GM12875 (cell line): ENCODE results near the gene MEGF6.

ENCODE experiments used
- H3K4me3 ChIP-seq: one replicate; pipeline ENCODE4 v1.5.1; 2011; ENCODE audit warnings: low read depth, low read length, control low read depth
- CTCF ChIP-seq: IDR thresholded peaks from 2 replicates; pipeline ENCODE4 v1.5.1; 2011; ENCODE audit warnings: low read depth, mild to moderate bottlenecking, control low read depth, inconsistent platforms, low read length, moderate library complexity, borderline replicate concordance; ENCODE audit not compliant: insufficient read depth

MEGF6 gene

DNA sequence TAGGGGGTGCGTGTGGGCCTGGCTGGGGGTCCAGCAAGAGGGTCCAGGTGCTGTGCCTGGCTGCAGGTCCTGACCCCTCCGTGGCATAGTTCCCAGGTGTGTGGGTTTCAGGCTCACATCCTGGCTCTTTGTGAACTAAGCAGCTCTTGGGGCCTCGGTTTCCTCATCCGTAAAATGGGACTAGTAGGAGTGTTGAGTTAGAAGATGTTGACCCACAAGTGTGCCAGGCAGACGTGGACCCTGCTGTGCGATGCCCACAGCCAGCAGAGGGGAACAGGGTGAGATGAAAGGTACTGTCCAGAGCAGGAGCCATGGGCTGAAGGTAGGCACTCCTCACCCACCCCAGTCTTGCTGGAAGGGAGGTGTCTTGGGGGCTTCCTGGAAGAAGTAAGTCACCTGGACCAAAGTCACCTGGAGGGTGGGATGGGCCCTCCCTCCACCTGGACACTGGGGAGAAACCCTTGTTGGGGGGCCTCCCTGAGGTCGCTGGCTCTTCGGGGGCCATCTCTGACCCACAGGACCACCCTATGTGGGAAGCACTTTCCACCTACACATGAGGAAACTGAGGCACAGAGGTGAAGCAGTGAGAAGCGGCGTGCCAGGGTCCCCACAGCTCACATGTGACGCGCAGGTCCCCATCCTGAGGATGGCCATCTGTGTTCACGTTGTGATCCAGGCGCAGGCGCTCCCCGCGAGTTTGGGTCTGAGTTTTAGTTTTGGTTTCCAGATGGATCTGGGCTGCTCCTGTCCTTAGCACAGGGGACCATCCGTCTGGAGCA is 155.4 kb downstream of the MEGF6 start:
- no peak overlapping the region for H3K4me3 ChIP-seq
- TF ChIP-seq CTCF, result no peak

DNA sequence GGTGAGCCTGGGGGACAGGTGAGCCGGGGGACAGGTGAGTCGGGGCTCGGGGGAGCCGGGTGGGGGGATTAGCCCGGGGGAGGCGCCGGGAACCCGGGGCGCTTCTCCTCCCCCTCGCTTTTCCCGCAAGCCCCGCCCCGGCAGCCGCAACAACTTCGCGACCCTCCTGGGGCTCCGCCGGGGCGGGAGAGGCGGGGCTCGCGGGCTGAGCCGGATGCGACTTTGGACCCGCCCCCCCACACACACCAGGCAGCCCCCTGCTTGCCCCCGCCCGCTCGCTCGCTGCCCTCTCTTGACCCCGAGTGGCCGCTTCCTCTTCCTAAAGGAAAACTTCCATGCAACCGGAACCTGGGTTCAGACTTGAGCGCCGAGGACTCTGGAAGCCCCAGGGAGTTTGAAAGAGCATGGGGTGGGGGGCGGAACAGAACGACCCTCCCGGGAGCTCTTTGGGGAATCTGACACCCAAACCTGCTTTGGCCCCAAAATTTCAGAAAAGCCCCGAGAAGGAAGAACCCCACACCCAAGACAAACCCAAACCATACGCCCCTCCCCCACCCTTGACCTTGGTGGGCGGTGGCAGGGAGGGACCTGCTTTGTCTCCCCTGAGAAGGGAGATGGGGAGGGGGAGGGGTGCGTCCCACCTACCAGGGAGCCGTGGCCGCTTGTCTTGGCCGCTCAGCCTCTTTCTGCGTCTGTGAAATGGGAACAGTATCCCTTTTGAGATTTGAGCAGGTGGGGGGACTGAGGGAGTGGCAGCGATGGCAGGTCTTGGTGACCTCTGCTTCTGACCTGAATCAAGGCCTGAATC is 156.3 kb downstream of the MEGF6 start:
- no peak overlapping the region for H3K4me3 ChIP-seq
- TF ChIP-seq CTCF, result no peak

DNA sequence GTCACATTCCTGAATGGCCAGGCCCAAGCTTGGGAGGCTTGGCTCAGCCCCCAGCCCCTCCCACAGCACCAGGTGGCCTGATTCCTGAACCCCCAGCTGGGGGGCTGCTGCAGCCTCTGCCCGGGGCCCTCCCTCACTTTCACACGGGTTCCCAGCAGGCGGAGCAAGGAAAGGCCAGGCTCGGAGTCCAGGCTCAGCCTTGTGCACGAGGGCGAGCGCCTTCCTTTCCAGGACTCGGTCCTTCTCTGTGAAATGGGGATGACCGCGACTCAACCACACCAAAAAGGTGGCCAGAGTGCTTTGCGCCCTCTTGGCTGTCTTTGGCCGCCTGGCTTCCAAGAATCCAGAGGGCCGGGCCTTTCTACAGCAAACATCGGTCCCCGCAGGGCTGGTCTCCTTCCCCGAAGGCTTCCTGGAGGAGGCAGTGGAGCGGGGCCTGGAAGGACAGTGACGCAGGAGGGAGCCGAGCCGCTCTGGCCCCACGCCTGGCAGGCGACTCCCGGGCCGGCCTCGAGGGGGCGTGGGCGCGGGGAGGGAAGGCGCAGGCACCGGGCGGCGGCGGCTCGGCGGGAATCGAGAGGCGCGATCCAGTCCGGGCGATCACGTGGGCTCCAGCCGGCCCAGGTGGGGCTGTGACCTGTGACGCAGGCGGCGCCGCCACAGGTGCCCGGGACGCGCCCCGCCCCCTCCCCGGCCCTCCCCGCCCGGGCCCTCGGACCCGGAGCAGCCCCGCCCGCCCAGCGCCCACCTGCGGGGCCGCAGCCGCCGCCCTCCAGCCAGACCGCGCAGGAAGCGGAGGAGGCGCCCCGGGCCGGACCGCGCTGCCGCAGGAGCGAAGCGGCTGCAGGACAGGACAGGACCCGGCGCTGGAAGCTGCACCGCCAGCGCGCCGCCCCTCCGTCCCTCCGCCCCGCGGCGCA is 157.2 kb downstream of the MEGF6 start, which contains the start of gene ARHGEF16:
Gene ARHGEF16 (plus strand): TSS at position 775 of the 920 bp plus-strand sequence. CDS start 8,420 bp downstream, outside the sequence.
- peak; percentile 34; the same call in 1 of the 2 replicates for TF ChIP-seq CTCF
- H3K4me3 ChIP-seq, result no peak within 1 kb of the TSS

DNA sequence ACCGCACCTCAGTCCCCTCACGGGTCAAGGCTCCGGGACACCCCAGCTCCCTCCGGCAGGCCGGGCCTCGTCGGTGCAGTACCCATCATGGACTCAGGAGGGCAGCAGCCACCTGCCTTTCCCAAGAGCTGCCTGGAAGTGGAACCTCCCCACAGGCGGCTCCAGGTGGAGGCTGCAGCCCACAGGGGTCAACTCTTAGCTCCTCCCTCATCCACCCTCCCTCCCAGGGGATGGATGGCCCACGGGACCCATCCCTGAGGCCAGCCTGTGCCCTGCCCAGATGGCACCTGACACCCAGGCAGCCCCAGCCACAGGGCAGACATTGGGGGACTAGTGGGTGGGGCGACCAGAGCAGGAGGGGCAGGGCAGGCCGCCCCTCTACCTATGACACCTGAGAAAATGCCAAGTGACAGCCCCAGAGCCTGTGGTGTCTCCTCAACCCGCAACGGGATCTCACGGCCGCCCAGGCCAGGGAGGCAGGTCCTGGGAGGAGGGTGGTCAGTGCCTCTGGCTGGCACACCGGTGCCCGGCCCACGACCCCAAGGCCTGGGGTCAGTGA is 158.0 kb downstream of the MEGF6 start:
- peak; percentile 95 for TF ChIP-seq CTCF
- H3K4me3 ChIP-seq, result no peak overlapping the region

- TF ChIP-seq CTCF, result no peak
Observed at GRCh38 chr1:3452866-3453175, 158.5 kb downstream of the MEGF6 start.

DNA sequence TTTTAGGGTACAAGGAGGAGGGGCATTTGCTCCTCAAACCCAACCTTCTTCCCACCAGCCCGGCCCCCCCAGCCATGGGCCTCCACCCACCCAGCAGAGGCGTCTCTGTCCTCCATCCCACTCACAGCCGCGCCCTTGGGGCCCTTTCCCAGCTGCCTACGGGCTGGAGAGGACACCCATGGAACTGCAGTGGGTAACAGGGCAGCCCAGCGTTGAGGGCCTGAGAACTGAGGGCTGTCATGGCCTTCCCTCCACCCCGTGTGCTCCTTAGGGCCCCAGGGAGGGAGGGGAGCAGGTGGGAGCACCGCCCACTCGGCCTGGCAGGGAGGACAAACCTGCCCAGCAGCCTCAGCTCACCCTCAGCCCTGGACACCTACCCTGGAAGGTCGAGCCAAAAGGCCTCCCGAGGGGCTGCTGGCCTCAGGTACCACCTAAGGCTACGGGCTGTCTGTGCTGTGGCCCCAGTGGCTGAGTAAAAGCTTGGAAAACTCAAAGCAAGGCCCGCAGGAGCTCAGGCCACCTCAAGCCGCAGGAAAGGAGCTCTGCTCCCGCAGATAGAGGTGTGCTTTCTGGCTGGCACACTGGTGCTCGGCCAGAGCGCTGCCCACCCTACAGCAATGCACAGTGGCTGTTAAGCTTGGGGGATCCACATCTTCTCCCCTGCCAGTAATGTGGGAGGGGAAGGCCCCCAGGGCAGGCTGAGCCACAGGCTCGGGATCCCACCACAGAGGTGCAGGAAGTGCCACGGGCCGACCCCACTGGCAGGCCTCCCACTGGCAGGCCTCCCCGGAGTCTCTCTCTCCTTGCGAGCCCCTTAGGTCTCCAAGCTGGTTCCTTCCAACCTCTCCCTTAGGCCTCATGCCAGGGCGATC is 159.1 kb downstream of the MEGF6 start:
- H3K4me3 ChIP-seq, result no peak overlapping the region
- no peak for TF ChIP-seq CTCF

More at GRCh38 chr1:3452866-3453175, 158.5 kb downstream of the MEGF6 start:
- no peak overlapping the region for H3K4me3 ChIP-seq
